Activated naive CD4-positive, alpha-beta T cell treated with anti-CD3 and anti-CD28 coated beads, Interleukin-2, amount 50 U/mL, for 72 hours (primary cell): Measurements from ENCODE around the gene PYHIN1. TPM values are rescaled to one million over a fixed set of nuclear protein-coding genes. Genes with fewer than 3 reads are reported as not detected.
"Not testable (repeated sequence)": the region's sequence is repeated elsewhere in the genome, so short reads cannot be mapped to it uniquely, and the experiment has no call there.

ENCODE experiments used
- ATAC-seq, 2 donors: fragments of 150-1000 bp; cut with Tn5 transposase; 2 replicates each; pipeline ENCODE4 v1.10.0; 2021; ENCODE audit warnings: mild to moderate bottlenecking in 2 of 2, moderate library complexity in 2 of 2
- DNase-seq, 2 donors: peaks; one replicate each; pipeline ENCODE4 v3.0.0; 2021 to 2022; ENCODE audit warnings: low spot score in 2 of 2
- H3K27ac Mint-ChIP-seq, 2 donors: one replicate each; pipeline ENCODE4 v1.8.0; 2022; ENCODE audit warnings: mild to moderate bottlenecking in 2 of 2, mixed read lengths in 2 of 2
- H3K36me3 Mint-ChIP-seq, 2 donors: one replicate each; pipeline ENCODE4 v1.8.0; 2022; ENCODE audit warnings: mixed read lengths in 2 of 2
- H3K9me3 Mint-ChIP-seq, 2 donors: one replicate each; pipeline ENCODE4 v1.8.0; 2022; ENCODE audit warnings: mixed read lengths in 2 of 2
- total RNA-seq, 2 donors: library from RNA; stranded (reverse); gene quantifications; one replicate each; pipeline ENCODE4 v1.2.3, GENCODE V29; 2022

The PYHIN1 gene
- total RNA-seq, 2 donors from 2014 or later, result 5.7 to 6.7 TPM

- peaks cover 0 to 8% of the 10 kb centered on the region in 2 donors for H3K9me3 Mint-ChIP-seq
- DNase-seq (no peak), ATAC-seq (no peak)
- H3K36me3 Mint-ChIP-seq, result peaks cover 12 to 46% of the 10 kb centered on the region in 2 donors
- peak overlapping the region in 1 of 2 donors; percentile 11 for H3K27ac Mint-ChIP-seq
These were observed 73.8 kb downstream of the PYHIN1 start for GRCh38 chr1:159005161-159005560.

DNA sequence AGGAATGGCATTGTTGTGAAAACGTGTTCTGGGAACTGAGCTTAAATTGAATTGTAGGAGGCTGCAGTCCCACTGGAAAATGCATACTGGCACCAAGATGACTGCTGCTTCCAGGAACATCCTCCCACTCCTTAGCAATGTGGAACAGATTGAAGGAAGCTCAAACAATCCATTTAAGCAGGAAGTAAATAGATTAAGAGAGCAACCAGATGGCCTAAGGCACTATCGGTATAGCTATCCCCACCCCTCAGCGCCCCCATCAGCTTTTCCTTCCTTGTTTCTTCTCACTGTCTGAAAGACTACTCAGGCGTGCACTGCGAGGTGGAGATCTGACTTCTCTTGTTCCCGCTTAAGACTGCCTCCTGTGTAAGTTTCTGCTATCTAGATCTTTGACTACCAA, 74.3 kb downstream of the PYHIN1 start:
- ATAC-seq (no peak), DNase-seq (no peak)
- H3K27ac Mint-ChIP-seq, result peak overlapping the region in 1 of 2 donors; percentile 11
- peaks cover 16 to 48% of the 10 kb centered on the region in 2 donors for H3K36me3 Mint-ChIP-seq
- peaks cover 0 to 8% of the 10 kb centered on the region in 2 donors for H3K9me3 Mint-ChIP-seq

DNA sequence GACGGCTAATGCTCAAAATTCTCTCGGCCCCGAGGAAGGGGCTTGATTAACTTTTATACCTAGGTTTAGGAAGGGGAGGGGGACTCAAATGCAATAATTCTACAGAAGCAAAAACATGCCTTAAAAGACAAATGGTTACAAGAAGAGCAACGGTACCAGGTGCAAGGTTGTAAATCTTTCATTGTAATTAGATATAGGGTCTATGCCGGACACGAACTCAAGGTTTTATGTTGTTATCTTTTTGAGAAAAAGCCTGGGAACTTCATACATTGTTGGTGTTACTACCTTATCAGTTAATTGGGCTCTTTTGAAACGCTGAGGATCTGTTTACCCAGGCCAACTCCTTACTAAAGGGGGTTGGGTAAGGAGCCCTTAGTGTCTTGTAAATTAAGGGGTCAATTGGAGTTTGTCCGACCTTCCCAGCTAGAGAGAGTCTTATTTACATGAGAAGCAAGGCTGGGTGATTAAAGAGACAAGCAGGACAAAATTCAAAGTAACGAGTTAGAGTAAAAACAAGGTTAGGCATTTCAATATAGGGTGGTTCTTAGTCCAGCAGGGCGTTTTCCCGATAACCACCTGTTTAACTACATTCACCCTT, 75.0 kb downstream of the PYHIN1 start:
- ATAC-seq, DNase-seq, H3K9me3 Mint-ChIP-seq: not testable (repeated sequence)
- H3K36me3 Mint-ChIP-seq, result peaks cover 16 to 50% of the 10 kb centered on the region in 2 donors
- peak overlapping the region in 1 of 2 donors; percentile 11 for H3K27ac Mint-ChIP-seq

- Mint-ChIP-seq H3K36me3 (peaks cover 28 to 63% of the 10 kb centered on the region in 2 donors), H3K27ac (peak overlapping the region; percentile 75 to 100), H3K9me3 (peaks cover 0 to 8% of the 10 kb centered on the region in 2 donors)
- DNase-seq (no peak), ATAC-seq (no peak)
These were observed 76.4 kb downstream of the PYHIN1 start for GRCh38 chr1:159007726-159008125.

DNA sequence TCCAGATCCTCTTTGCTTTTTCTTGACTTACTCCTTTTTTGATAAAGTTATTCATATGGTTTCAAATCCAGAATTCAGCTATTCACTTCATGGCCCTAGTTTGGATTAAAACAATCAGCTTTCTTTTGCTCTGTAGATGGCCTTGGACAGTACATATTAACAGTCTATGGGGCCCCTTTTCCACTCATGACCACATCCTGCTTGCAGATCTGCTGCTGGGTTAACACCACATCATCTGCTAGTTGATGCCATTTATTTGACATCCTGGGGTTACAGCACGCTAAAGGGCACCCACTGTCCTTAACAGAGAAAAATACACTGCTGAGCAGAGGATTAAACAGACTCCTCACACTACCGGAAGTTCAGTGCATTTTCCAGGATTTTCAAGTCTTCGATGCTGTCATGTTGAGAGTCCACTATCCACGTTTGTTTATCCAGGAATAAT, 77.4 kb downstream of the PYHIN1 start:
- peaks cover 0 to 8% of the 10 kb centered on the region in 2 donors for H3K9me3 Mint-ChIP-seq
- peaks cover 39 to 73% of the 10 kb centered on the region in 2 donors for H3K36me3 Mint-ChIP-seq
- H3K27ac Mint-ChIP-seq, result peak overlapping the region; percentile 100
- ATAC-seq (peak; percentile 41 to 58), DNase-seq (peak; percentile 63 to 69)

DNA sequence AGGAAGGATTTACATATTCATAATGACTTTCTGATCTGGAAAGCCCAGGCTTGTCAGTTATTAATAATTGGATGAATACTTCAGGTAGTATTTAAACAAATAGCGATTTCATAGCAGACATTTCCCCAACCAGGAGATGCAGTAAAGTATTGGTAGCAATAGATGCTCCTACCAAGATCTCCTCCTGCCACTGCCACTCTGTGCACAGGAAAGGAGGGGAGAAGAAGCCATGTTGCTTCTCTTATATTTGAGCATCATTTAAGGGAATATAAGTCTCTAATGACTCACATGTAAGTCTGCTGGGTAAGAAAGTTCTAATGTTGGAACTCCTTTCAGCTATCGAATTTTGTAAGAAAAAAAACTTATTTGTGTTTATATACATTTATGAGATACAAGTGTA, 77.9 kb downstream of the PYHIN1 start:
- peak overlapping the region; percentile 100 for H3K27ac Mint-ChIP-seq
- ATAC-seq, result peak; percentile 22 to 49
- peaks cover 0 to 8% of the 10 kb centered on the region in 2 donors for H3K9me3 Mint-ChIP-seq
- DNase-seq, result peak in 1 of 2 donors; percentile 28
- peaks cover 44 to 78% of the 10 kb centered on the region in 2 donors for H3K36me3 Mint-ChIP-seq

DNA sequence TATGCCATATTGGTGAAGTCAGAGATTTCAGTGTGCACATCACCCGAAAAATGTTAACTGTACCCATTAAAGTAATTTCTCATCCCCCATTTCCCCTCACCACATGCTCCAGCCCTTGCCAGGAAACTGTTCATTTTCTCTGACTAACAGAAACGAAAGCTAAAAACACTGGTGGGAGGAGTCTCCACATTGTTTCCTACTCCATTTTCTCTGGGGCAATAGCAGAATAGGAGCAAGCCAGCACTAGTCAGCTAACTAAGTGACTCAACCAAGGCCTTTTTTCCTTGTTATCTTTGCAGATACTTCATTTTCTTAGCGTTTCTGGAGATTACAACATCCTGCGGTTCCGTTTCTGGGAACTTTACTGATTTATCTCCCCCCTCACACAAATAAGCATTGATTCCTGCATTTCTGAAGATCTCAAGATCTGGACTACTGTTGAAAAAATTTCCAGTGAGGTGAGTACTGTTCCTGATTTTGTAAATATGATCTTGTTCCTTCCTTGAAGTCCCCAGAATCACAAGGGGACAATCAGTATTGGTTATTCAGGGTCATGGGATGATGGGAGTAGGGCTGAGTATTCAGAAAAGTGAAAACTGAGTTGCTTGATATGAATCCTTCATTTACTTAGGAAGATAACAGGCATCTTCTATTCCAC, 78.5 kb downstream of the PYHIN1 start, which contains the start of gene IFI16:
Gene IFI16, plus strand, starts transcription at position 204 of the 658 bp plus-strand sequence. CDS start 4,774 bp downstream, outside the sequence.
- peak; percentile 63 to 64 for DNase-seq
- H3K27ac Mint-ChIP-seq, result peak within 1 kb of the TSS; percentile 100
- peaks cover 49 to 84% of the 10 kb centered on the region in 2 donors for H3K36me3 Mint-ChIP-seq
- H3K9me3 Mint-ChIP-seq, result peaks cover 0 to 8% of the 10 kb centered on the region in 2 donors
- ATAC-seq, result peak; percentile 79 to 85

DNA sequence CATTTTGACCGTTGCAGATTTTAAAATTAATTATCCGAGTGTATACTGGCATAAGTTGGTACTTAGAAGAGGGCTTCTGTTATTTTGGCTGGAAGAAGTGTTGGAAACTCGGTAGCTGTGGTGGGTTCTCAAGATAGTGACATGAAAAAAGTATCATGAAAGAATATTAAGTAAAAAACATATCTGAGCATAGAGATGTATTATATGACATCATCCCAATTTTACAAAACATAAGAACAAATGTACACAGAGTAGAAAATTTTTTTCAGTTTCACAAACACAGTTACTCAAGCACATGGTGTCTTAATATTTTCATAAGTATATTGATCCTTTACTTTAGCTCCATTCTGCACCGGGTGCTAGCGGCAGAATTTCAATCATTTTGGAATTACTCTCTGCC, 79.0 kb downstream of the PYHIN1 start:
- no peak for DNase-seq
- H3K27ac Mint-ChIP-seq, result peak overlapping the region; percentile 100
- ATAC-seq, result peak in 1 of 2 donors; percentile 2
- H3K36me3 Mint-ChIP-seq, result peaks cover 55 to 87% of the 10 kb centered on the region in 2 donors
- H3K9me3 Mint-ChIP-seq, result peaks cover 2 to 6% of the 10 kb centered on the region in 2 donors

DNA sequence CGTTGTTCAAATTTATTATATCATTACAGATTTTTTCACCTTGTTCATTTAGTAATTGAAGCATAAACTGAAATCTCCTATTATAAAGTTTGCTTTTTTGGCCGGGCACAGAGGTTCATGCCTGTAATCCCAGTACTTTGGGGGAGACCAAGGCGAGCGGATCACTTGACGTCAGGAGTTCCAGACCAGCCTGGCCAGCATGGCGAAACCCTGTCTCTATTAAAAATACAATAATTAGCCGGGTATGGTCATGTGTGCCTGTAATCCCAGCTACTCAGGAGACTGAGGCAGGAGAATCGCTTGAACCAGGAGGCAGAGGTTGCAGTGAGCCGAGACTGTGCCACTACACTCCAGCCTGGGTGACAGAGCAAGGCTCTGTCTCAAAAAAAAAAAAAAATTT, 79.6 kb downstream of the PYHIN1 start:
- peak overlapping the region; percentile 100 for H3K27ac Mint-ChIP-seq
- not testable (repeated sequence) for H3K9me3 Mint-ChIP-seq, ATAC-seq
- peak in 1 of 2 donors; percentile 33 for DNase-seq
- H3K36me3 Mint-ChIP-seq, result peaks cover 61 to 87% of the 10 kb centered on the region in 2 donors

DNA sequence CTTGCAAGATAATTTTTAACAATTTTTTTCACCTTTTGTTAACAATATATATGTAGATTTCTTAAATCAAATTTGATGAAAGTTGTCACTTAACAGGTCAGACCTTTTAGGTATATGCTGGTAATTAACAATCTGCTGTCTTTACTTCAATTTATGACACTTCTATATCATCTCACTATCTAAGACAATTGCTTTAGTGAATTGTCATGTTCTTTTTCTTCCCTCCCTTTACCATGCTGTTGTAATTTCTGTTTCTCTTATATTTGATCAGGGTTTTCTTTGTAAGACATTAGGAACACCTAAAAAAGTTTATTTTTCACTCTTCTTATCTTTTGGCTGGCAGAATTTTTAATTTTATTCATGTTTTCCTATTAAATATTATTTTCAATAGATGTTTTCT, 80.4 kb downstream of the PYHIN1 start:
- ATAC-seq (no peak), DNase-seq (no peak)
- Mint-ChIP-seq H3K9me3 (peaks cover under 1 to 4% of the 10 kb centered on the region in 2 donors), H3K36me3 (peaks cover 66 to 87% of the 10 kb centered on the region in 2 donors), H3K27ac (peak overlapping the region; percentile 99 to 100)

DNA sequence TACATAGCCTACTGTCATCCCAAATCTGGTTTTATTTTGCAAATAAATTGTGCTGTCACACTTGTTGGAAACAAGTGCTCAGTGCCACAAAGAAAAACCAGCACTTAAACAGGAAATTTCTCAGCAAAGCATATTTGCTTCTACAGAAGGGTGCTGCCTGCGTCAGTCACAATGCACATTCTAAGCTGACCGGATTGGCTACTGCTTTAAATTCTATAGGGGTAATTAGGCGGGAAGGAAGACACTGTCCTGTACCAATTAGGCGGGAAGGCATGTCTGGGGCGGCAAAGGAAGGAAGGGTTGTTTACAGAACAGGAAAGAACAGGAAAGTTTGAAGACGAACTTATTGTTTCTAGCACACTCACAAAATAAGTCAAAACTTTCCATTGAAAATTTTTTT, 81.1 kb downstream of the PYHIN1 start:
- peaks cover 70 to 84% of the 10 kb centered on the region in 2 donors for H3K36me3 Mint-ChIP-seq
- peaks cover 0 to 4% of the 10 kb centered on the region in 2 donors for H3K9me3 Mint-ChIP-seq
- DNase-seq (peak; percentile 62 to 69), ATAC-seq (peak; percentile 54 to 62)
- H3K27ac Mint-ChIP-seq, result peak overlapping the region; percentile 99 to 100

GRCh38 chr1:159014003-159014571, 82.7 kb downstream of the PYHIN1 start:
- H3K36me3 Mint-ChIP-seq, result peaks cover 72 to 87% of the 10 kb centered on the region in 2 donors
- peak overlapping the region; percentile 99 to 100 for H3K27ac Mint-ChIP-seq
- H3K9me3 Mint-ChIP-seq, result peaks cover 0 to 4% of the 10 kb centered on the region in 2 donors
- ATAC-seq (no peak), DNase-seq (no peak)

DNA sequence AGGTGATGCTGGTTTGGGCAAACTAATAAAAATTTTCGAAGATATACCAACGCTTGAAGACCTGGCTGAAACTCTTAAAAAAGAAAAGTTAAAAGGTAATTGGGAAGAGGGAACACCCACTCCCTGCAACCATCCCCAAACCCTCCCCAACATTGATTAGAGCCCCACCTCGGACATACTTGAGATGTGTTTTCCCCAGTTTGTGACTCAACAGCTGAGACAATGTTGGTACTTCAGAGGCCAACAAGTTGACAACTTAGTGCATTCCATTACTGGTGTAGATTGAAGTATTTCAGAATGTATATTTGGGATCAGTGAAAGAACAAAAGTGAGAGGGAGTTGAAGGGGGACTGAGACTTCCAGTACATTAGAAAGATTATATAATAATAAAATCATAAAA, 83.5 kb downstream of the PYHIN1 start:
- no peak for ATAC-seq

GRCh38 chr1:159015440-159015909, 84.1 kb downstream of the PYHIN1 start:
- Mint-ChIP-seq H3K27ac (peak overlapping the region; percentile 98 to 100), H3K36me3 (peaks cover 75 to 92% of the 10 kb centered on the region in 2 donors), H3K9me3 (peaks cover 0 to 4% of the 10 kb centered on the region in 2 donors)
- peak; percentile 89 to 91 for ATAC-seq
- peak; percentile 55 to 65 for DNase-seq

More for the DNA sequence above, 83.5 kb downstream of the PYHIN1 start:
- Mint-ChIP-seq H3K9me3 (peaks cover 0 to 4% of the 10 kb centered on the region in 2 donors), H3K27ac (peak overlapping the region; percentile 99 to 100), H3K36me3 (peaks cover 76 to 92% of the 10 kb centered on the region in 2 donors)
- no peak for DNase-seq

GRCh38 chr1:159023723-159024122, 92.4 kb downstream of the PYHIN1 start:
- ATAC-seq, result no peak
- Mint-ChIP-seq H3K27ac (peak overlapping the region in 1 of 2 donors; percentile 36), H3K36me3 (peaks cover 68 to 93% of the 10 kb centered on the region in 2 donors)

DNA sequence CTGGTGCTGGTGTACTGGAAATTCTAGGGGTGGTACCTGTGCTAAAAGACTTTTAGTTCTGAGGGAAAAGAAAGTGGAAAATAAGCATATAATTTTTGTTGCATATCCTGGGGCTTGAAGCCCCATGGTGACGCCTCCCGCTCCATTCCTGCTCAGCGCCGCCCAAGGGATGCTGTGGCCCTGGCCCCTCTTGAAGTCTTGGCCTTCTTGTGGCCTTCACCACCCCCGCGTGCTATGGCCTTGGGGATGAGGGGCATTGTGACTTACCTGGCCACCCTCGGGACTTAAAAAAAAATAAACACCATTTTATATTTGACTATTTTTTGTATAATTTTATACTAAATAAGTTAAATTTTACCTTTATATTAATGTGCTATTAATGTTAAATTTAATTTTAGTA, 93.7 kb downstream of the PYHIN1 start:
- H3K36me3 Mint-ChIP-seq, result peaks cover 73 to 93% of the 10 kb centered on the region in 2 donors
- H3K9me3 Mint-ChIP-seq, result peaks cover 0 to 4% of the 10 kb centered on the region in 2 donors
- no peak overlapping the region for H3K27ac Mint-ChIP-seq
- no peak for ATAC-seq
- no peak for DNase-seq

More at GRCh38 chr1:159023723-159024122, 92.4 kb downstream of the PYHIN1 start:
- H3K9me3 Mint-ChIP-seq, result peaks cover 0 to 4% of the 10 kb centered on the region in 2 donors
- DNase-seq, result no peak
